GM18870 (cell line): ENCODE results near the gene HPCAL1.

ENCODE experiments used
- ATAC-seq: cut with Tn5 transposase; IDR thresholded peaks from one replicate; pipeline ENCODE4 v1.9.1; 2021; ENCODE audit warnings: moderate library complexity; ENCODE audit not compliant: unreplicated experiment

The HPCAL1 gene

DNA sequence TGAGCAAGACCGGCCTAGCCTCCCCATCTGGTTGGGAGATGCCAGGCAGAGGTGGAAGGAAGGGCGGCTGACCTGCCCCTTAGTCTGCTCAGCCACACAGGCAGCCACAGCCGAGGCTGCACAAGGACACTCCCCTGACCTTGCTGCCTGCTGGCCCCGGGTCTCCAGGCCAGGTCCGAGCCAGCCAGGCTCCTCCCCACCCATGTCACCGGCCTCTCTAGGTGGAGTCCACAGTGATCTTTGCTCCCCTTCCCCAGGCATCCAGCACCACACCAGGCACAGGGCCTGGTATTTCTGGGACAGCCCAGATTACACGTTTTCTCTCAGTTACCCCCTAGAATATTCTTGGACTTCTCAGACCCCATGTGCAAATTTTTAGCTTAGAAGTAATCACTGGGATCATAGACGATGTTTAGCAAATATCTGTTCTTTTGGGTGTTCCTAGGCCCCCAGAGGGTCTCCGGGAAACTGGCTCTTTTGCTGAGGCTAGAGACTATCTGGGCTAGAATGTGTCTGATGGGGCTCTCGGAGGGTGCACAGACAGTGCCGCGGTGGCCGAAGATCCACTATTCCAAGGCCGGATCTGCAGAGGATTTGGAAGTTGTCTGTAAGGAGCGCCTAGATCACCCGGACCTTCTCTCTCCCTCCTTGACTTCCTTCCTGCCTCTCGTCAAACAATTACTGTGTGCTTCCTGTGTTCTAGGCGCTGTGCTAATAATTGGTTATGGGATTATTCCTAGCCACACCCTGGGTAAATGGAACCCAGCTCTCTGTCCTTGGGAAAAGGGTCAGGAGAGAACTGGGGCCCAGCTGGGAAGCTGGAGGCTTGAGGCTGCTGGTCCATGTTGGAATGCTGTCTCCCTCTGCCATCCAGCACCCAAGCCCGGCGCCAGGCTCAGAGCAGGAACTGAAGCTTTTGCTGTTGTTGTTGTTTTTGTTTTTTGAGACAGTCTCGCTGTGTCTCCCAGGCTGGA lies 98.6 kb downstream of the HPCAL1 start:
- no peak for ATAC-seq

DNA sequence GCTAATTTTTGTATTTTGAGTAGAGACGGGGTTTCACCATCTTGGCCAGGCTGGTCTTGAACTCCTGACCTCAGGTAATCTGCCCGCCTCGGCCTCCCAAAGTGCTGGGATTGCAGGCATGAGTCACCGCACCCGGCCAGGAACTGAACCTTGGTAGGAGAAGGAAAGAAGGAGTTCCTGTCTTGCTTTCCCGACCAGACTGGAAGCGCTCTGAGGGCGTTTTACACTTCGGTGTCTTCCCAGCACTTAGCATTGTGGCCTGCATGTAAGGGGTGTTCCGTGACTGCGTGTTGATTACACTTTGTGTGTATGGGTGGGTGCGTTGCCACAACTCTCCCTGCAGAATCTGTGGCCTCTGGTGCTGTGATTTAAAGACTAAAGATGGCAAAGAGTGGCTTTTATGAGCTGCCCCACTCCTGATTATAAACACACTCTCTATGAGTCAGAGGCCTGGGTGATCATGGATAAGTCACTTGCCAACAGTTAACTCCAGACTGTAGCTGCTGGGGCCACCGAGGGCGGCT lies 99.4 kb downstream of the HPCAL1 start:
- ATAC-seq = no peak

DNA sequence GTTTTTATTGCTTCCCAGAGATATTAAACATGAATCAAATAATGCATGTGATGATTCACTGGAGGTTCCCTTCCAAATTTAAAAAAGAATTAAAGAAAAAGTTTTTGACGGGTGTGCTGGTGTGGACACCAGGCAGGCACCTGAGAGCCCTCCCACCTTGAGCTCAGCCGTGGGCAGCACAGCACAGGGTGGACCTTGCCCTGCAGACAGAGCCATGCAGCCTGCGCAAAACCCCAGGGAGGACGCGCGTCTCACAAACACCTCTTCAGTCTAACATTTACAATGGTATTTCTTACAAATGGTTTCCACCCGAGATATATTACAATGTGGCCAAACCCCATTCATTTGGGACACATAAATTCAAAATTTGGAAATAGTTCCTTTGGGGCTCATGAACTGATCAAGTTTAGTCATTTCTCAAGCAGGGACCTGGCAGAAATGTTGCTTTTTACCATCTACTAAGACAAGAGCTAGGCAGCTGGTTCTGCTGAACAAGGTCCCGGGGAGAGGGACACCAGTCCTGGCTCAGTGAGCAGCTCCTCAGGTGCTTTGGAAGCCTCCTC lies 100.0 kb downstream of the HPCAL1 start:
- ATAC-seq = no peak

DNA sequence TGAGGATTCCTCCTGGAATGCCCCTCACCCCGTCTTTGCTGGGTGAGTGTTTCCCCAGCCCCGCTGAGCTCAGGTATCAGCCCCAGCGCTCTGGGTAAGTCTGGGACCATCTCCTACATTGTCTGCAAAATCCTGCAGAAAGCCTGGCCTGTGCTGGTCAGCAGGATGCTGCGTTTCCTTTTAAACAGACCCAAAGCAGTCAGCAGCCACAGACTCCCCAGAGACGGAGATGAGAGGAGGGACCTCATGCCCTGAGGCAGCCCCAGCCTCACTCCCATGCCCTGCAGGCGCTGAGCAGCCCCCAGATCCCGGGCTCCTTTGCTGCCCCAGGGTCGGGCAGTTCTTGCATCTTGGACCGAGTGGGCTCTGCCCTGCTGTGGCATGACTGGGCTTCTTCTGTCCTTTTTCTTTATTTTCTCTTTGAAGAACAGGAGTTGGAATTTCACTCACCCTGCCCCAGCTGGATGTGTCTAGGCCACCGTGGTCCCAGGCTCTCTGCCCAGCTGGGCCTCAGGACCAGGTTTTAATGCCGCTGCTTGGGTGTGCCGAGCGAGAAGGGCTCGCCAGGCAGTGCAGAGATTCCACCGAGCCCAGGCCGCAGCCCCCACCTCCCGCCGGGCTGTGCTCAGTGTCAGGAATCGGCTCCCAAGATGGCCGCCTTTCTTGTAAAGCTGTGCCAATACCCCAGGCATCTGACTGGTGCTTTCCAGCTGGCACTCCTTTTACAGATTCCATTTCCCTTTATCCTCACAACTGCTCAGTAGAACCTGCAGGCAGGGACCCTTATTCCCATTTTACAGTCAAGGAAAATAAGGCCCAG lies 101.8 kb downstream of the HPCAL1 start:
- no peak for ATAC-seq

DNA sequence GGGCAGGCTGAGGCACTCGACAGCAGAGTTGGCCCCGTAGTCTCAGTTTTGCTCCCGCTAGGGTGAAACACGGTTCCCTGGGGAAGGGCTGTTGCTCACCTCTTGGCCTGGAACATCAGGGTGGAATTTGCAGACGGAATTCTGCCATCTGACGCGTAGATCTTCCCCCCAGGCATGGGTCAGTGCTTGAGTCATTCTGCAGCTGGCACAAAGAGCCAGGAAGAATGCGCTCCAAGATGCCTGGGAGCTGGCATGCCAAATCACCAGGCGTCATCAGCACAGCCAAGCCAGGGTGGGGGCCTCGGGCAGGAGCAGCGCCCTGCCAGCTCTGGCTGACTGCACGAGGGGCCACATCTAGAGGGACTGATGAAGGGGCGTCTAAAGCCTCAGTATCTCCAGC lies 102.7 kb downstream of the HPCAL1 start:
- no peak for ATAC-seq

DNA sequence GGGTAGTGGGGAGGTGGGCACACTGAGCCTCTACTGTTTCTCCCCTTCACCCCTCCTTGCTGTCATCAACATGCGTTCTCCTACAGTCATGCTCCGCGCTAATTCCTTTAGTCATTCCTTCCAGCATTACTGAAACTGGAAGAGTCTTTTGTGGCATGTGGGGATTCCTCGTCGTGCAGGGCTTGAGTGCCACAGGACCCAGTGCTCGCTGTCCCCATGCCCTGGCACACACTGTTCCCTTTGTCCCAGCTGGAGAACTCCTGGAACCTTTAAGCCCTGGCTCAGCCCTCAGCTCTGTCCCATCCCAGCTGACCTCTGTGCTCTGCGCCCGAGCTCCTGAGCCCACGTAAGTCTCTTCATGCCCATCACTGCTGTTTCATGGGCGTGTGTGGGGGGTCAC lies 103.3 kb downstream of the HPCAL1 start:
- no peak for ATAC-seq

DNA sequence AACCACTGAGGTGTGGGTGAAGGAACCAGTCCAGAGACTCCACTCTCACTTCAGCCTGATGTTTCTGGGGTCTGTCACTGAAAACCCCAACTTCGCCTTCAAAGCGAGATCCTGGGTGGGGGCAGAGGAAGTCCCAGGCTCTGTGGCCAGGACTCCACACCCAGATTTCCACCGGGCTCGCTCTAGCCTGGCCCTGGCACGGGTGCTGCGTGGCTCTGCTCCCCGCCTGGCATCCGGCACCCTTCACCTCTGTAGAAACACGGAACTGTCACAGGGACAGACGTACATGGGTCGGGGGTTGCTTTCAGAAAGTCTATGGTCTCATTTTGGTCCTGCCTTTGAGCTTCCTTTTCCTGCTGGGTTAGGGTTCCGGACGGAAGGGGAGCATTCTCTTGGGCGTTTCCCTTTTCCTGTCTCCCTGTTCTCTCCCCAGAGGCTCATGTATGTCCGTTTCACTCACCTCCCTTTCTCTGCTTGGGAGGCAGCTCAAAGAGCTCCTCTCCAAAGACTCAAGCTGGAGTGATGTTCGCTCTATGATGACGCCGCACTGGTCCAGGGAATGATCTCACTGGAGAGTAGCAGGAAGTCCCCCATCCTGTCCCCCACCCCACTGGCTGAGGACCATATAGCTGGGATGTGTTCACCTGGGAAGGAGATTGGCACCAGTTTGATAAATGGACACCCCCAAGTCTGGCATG lies 103.9 kb downstream of the HPCAL1 start:
- ATAC-seq = no peak

DNA sequence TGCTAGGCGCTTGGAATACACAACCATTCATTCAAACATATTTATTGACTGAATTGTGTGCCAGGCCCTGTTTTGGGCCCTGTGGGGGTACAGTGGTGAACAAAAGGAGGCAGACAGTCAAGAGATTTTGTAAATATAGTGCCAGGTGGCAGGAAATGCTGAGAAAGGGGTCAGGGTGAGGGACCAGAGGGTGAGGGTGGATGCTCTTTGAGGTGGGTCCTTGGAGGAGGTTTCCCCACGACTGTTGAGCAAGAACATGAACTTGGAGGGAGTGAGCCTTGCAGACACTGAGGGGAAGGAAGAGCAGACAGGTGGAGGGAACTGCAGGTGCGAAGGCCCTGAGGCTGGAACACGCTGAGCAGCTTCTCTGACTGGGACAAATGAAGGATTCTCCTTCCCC lies 104.7 kb downstream of the HPCAL1 start:
- ATAC-seq = no peak

DNA sequence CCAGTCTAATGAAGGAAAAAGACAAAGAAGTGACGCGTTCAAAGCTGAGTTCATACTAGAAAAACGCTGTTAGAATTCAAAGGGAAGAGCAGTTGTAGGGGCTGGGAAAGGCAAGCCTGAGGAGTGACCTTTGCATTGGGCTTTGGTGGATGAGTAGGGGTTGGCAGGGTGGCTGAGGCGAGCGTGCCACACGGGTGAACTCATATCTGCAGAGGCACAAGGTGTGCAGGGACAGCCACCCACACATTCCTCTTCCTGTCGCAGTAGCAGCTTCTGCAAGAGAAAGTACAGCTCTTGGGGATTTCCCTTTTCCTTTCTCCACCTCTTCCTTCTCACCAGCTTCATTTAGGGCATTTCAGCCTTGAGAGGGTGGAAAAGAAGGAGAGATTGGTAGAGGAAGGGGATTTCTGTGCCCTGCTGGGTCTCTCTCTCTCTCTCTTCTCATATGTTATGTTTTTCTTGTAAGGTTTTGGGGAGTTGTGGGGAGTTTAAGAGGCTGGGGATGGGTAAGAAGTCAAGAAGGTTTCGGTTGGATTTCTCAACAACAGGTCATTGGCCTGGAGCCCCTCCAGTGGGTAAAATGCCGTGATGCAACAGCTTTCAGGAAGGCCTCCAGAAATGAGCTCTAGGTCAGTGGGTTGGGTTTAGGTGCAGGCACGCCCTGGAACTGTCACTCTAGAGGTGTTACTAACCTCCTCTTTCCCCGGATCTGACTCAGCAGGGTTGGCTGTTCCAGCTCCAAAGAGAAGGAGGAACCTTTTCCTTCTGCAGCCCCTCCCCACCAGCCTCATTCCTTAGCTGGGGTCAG lies 105.3 kb downstream of the HPCAL1 start:
- ATAC-seq = peak; percentile 42

DNA sequence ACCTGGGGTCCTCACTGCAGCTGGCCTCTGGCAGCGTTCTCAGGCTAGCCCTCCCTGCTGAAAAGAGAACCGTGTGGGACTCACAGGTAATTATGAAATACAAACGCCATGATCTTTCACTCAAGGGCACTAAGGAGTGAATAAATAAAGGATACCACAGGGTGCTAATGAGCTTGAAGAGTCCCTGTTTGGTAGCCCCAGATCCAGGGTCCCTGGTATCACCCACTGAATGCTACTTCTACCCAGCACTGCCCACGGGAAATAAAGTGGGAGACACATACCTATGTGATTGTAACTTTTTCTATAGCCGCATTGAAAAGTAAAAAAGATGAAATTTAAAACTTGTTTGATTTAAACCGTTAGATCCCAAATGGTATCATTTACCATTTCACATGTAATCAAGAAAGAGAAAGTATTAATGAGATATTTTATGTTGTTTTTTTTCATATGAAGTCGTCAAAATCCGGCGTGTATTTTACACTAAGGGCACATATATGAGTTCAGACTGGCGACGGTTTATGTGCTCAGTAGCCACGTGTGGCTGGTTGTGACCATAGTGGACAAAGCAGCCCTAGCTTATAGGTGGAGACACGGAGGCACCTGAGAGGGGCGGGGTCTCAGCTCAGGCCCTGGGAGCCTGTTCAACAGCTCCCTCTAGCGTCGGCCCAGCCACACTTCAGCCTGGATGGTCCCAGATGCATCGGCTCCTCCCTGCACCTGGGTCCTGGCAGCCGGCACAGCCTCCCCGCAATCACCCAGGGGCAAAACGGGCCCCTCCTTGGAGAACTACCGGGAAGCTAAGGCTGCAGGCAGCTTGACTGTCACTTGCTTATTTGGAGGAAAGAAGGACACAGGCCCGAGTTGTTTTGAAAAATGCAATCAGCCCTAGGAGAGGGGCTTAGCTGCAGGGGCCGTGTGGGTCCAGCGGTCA lies 106.2 kb downstream of the HPCAL1 start:
- no peak for ATAC-seq

DNA sequence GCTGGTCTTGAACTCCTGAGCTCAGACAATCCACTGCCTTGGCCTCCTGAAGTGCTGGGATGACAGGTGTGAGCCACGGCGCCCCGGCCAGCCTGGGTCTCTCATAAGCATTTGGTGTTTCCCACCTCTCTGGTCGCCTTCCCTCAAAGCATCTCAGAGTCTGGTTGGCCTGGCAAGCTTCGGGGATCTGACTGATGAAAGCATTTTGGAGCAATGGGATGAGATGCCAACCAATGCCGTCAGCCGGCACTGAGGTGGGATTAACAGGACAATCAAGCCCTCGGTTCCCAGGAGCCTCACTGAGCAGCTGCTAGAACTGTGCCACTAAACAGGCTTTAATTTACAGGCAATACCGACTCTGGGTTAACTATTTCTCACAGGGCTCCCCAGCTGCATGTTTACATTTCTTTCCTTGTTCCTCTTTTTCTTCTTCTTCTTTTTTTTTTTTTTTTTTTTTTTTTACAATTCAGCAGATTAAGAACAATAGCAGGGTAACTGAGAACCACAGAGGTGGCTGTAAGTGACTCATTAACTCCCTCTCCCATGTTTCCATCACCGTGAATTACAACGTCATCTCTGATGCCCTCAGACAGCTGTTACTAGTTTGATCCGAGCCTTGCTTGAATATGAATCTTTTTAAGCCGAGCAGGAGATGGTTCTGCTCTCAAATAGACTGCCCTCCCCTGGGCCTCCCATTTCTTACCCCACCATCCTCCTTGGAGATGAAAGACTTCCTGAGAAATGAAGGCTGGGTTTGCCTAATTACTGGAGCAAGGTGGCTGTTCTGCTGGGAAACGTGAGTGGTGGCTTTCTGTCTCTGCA lies 107.5 kb downstream of the HPCAL1 start:
- peak; percentile 80 for ATAC-seq

DNA sequence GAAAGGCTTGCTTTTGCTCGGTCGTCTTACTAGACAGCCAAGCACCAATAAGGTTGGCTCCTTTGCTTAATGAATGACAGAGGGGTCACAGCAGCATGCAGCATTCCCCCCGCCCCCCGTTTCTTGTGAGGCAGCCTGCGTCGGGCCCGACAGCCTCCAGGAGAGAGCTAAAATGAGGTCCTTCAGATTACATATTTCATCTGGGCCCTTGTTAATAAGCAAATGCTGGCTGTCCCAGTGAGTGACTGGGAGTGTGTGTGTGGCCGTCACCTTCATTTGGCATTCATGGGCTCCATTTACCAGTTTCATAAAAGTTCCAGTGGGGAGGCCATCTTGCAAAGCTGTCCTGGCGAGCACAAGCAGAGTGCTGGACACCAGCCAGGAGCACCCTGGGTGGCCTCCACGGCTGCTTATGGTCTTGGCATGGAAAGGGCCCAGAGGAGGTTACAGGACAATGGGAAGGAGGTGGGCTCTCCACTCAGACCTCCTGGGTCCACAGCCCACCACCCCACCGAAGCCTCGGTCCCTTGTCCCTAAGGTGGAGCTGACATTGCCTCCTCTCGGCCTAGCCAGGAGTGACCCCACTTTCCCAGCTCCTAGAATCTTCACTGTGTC lies 108.2 kb downstream of the HPCAL1 start:
- ATAC-seq = no peak

DNA sequence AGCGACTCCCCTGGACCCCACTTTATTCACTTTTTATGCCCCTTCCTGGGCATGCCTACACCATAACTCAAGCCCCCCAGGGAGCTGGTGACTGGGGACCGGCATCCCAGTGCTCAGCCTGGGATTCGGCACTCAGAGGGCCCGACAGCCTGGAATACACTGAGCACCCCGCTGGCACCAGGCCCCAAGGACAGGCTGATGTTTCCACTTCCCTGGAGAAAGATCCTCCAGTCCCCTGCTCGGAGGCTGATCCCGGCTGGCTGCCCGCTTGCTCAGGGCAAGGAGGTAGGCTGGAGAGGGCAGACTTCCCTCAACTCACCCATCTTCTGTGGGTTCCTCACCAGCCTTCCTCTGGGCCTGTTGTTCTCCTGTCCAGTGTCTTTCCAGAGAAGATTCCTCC lies 108.9 kb downstream of the HPCAL1 start:
- ATAC-seq = no peak

DNA sequence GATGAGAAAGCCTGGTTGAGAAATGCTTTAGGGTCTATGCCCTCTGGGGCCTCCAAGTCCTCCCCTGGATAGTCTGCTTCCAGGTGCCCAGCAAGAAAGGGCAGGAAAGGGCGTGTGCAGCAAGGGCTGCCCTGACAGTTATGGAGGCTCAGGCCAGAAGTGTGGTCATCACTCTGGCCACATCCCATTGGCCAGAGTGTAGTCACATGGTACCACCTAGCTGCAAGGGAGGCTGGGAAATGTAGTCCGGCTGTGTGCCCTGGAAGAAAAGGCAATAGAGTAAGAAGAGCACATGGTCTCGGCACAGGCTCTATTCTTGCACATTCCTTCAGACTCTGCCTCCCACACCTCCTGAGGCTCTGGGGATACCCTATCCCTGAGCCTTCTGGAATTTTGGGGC lies 109.7 kb downstream of the HPCAL1 start:
- ATAC-seq = no peak

DNA sequence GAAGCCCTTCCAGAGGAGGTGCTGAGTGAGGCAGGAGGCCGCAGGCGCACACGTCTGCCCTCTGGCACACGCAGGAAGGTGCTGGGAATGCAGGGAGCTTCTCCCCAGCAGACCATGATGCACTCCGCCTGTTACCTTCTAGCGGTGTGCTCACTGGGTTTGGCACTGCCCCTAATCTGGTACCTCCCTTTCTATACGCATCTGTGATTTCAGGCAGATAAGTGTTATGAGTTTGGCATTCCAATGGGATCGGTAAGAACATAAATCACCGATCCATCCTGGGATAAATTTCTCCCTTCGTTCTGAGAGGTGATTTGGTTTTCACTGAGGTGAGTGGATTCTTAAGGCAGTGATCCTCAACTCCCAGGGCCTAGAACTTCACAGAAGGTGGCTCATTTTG lies 110.8 kb downstream of the HPCAL1 start:
- ATAC-seq = no peak

DNA sequence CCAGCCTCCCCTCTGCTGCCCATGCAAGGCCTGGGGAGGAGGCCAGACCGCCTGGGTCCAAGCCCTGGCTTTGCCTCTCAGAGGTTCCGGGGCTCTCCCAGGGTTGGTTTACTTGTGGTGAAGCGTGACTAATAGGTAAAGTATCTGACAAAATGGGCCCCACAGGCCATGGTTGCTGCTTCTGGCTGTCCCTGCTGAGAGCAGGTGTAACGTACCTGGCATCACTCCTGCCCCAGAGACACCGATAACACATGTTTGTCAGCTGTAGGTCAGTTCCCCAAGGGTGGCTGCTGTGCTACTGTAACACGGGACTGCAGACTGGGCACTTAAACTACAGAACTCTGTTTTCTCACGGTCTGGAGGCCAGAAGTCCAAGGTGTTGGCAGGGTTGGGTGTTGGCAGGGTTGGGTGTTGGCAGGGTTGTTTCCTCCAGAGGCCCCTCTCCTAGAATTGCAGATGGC lies 111.3 kb downstream of the HPCAL1 start:
- no peak for ATAC-seq

DNA sequence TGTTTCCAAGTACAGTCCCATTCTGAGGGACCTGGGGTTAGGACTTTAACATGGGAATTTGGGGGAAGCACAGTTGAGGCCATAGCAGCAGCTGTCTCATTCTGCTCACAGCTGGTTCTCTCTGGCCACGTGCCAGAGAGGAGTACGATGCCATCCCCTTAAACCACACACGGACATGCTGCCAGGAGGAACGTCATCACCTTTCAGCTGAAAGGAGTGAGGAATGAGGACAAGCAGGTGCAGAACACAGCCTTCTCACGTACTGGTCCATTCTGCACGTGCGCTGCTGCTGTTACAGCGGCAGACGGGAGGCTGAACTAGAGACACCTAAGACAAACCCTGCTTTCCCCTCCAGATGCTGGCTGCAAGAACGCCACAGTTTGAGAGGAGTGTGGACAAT lies 111.9 kb downstream of the HPCAL1 start:
- ATAC-seq = no peak
